Spleen (tissue), 7 donors: ENCODE results near the gene TMEM164.

ENCODE experiments used
- POLR2A ChIP-seq, 3 donors: fragments of 450-650 bp; IDR thresholded peaks; one replicate each; pipeline ENCODE4 v1.5.1; 2017; ENCODE audit warnings: antibody characterized with exemption in 3 of 3, mild to moderate bottlenecking in 1 of 3
- POLR2AphosphoS5 ChIP-seq, 3 donors: sonication (generic); formaldehyde crosslinking; IDR thresholded peaks; one replicate each; pipeline ENCODE4 v1.5.1; 2017; ENCODE audit warnings: antibody characterized with exemption in 3 of 3
- TF ChIP-seq, protein P1 (sequence below), 11 experiments: fragments of 200-600 bp in 7 of 11; fragments of 450-650 bp in 4 of 11; sonication (generic) in 4 of 11; IDR thresholded peaks in 8 of 11; conservative IDR thresholded peaks in 3 of 11; 1 replicate in 7 of 11; 2 replicates in 4 of 11; pipeline versions ENCODE4 v1.4.0 to v1.8.0; 2016 to 2021; ENCODE audit warnings: antibody characterized with exemption in 11 of 11, inconsistent platforms in 4 of 11, mild to moderate bottlenecking in 1 of 11
- donor health status: DM: no; HTN: no; CAD: no; lungs with moderate emphysema.
- donor health status: DM: no; HTN: no; CAD: no.
- donor health status: DM: no; HTN: no; CAD: no.

DNA sequence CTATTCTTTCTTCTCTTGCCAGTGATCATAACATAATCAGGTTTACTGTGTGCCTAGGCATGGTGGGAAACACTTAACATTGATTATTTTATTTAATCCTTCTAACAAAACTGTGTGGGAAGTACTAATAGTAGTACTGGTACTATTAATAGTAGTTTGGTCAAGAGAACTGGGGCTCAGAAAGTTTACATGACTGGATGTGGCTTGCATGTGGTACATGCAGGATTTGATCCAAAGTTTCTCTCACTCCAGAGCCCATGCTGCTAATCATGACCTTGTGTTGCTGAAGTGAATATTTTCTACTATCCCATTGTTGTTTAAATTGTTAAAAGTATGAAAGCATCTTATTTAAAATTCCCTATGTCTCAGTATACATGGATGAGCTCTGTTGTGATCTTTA is 78.4 kb downstream of the TMEM164 start:
- TF ChIP-seq POLR2AphosphoS5 (IDR thresholded peaks at IDR 0.05) = no peak
- TF ChIP-seq POLR2A (IDR thresholded peaks at IDR 0.05) = no peak
- TF ChIP-seq, protein P1, sequence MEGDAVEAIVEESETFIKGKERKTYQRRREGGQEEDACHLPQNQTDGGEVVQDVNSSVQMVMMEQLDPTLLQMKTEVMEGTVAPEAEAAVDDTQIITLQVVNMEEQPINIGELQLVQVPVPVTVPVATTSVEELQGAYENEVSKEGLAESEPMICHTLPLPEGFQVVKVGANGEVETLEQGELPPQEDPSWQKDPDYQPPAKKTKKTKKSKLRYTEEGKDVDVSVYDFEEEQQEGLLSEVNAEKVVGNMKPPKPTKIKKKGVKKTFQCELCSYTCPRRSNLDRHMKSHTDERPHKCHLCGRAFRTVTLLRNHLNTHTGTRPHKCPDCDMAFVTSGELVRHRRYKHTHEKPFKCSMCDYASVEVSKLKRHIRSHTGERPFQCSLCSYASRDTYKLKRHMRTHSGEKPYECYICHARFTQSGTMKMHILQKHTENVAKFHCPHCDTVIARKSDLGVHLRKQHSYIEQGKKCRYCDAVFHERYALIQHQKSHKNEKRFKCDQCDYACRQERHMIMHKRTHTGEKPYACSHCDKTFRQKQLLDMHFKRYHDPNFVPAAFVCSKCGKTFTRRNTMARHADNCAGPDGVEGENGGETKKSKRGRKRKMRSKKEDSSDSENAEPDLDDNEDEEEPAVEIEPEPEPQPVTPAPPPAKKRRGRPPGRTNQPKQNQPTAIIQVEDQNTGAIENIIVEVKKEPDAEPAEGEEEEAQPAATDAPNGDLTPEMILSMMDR (IDR thresholded peaks at IDR 0.05 in 8 of 11, conservative IDR thresholded peaks at IDR 0.05 in 3 of 11) = no peak
